ENCODE measurements around the gene WDR1.

WDR1 gene

GRCh38 chr4:10030972-10031667 is 85.5 kb downstream of the WDR1 start:
- H3K27me3 Mint-ChIP-seq: peaks cover 8% of the 10 kb centered on the region

GRCh38 chr4:10029403-10029802 is 87.2 kb downstream of the WDR1 start:
- H3K4me3 Mint-ChIP-seq: no peak overlapping the region
- H3K36me3 Mint-ChIP-seq (ENCODE audit: low read depth): no peaks in the 10 kb centered on the region
- peaks cover 16% of the 10 kb centered on the region for H3K4me1 Mint-ChIP-seq (ENCODE audit: low read depth)
- H3K27me3 Mint-ChIP-seq: peaks cover 8% of the 10 kb centered on the region
- H3K9me3 Mint-ChIP-seq: no peaks in the 10 kb centered on the region
- no peak overlapping the region for H3K27ac Mint-ChIP-seq

More at GRCh38 chr4:10030972-10031667, 85.5 kb downstream of the WDR1 start:
- H3K36me3 Mint-ChIP-seq (ENCODE audit: low read depth): no peaks in the 10 kb centered on the region
- no peak overlapping the region for H3K27ac Mint-ChIP-seq
- no peak overlapping the region for H3K4me3 Mint-ChIP-seq
- no peaks in the 10 kb centered on the region for H3K9me3 Mint-ChIP-seq
- peaks cover 16% of the 10 kb centered on the region for H3K4me1 Mint-ChIP-seq (ENCODE audit: low read depth)

- Mint-ChIP-seq H3K9me3 (no peaks in the 10 kb centered on the region), H3K4me1 (ENCODE audit: low read depth) (peaks cover 15% of the 10 kb centered on the region), H3K36me3 (ENCODE audit: low read depth) (no peaks in the 10 kb centered on the region), H3K27me3 (peaks cover 6% of the 10 kb centered on the region), H3K4me3 (no peak overlapping the region), H3K27ac (no peak overlapping the region)
Measured at GRCh38 chr4:10028910-10029309, 87.7 kb downstream of the WDR1 start.

- Mint-ChIP-seq H3K4me1 (ENCODE audit: low read depth) (peaks cover 4% of the 10 kb centered on the region), H3K36me3 (ENCODE audit: low read depth) (no peaks in the 10 kb centered on the region), H3K4me3 (no peak overlapping the region), H3K9me3 (no peaks in the 10 kb centered on the region), H3K27ac (no peak overlapping the region), H3K27me3 (peaks cover 4% of the 10 kb centered on the region)
Measured at GRCh38 chr4:10026485-10026884, 90.1 kb downstream of the WDR1 start.

DNA sequence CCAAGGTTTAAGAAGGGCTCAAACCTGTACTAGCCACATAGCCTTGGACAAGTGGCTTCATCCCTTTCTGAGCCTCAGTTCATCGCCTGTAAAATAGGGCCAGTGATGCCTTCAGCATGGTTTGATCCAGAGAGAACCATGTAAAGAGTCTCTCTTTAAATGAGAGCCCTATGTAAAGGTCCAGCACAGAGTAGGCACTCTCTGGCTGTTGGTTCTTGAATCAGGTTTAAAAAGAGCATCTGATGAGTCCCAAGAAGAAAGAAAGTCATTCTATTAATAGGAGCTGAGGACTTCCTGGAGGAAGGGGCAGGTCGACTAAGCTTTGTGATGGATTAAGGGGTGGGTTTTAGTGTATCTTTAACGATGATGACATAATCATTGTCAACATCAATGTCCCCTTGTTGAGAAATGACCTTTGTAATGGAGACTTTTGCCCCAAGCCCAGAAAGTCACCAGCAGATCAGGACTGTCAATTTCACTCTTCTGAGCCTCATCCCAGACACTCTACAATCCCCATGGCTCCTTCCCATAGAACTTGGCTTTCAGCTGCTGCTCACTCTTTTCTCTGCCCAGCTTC is 91.3 kb downstream of the WDR1 start:
- no peaks in the 10 kb centered on the region for H3K9me3 Mint-ChIP-seq
- H3K4me1 Mint-ChIP-seq (ENCODE audit: low read depth): peaks cover 4% of the 10 kb centered on the region
- no peaks in the 10 kb centered on the region for H3K36me3 Mint-ChIP-seq (ENCODE audit: low read depth)
- peaks cover 4% of the 10 kb centered on the region for H3K27me3 Mint-ChIP-seq
- no peak overlapping the region for H3K27ac Mint-ChIP-seq
- H3K4me3 Mint-ChIP-seq: no peak overlapping the region
